NCI-H82 treated with DMSO at 0.1 percent for 48 hours (cell line): ENCODE data around the gene SYNDIG1.

Source experiments
- DNase-seq: peaks from one replicate; lab custom pipeline; 2025; ENCODE audit not compliant: unreplicated experiment; lab: John Stamatoyannopoulos, UW

The SYNDIG1 gene

GRCh38 chr20:24446811-24447210, 22.6 kb upstream of the SYNDIG1 start:
- no peak for DNase-seq

GRCh38 chr20:24448170-24448569, 21.3 kb upstream of the SYNDIG1 start:
- DNase-seq, result no peak

- no peak for DNase-seq
Observed at GRCh38 chr20:24449026-24449720, 20.3 kb upstream of the SYNDIG1 start.

- DNase-seq, result no peak
Observed at GRCh38 chr20:24450177-24450576, 19.3 kb upstream of the SYNDIG1 start.

- no peak for DNase-seq
Observed at GRCh38 chr20:24450624-24451376, 18.6 kb upstream of the SYNDIG1 start.

- no peak for DNase-seq
Observed at GRCh38 chr20:24451428-24451827, 18.0 kb upstream of the SYNDIG1 start.

GRCh38 chr20:24452016-24452415, 17.4 kb upstream of the SYNDIG1 start:
- DNase-seq, result no peak

GRCh38 chr20:24452498-24453127, 16.8 kb upstream of the SYNDIG1 start:
- DNase-seq, result no peak

GRCh38 chr20:24453869-24454268, 15.6 kb upstream of the SYNDIG1 start:
- no peak for DNase-seq

GRCh38 chr20:24455081-24455480, 14.3 kb upstream of the SYNDIG1 start:
- no peak for DNase-seq

- DNase-seq, result no peak
Observed at GRCh38 chr20:24456398-24456781, 13.0 kb upstream of the SYNDIG1 start.

- DNase-seq, result no peak
Observed at GRCh38 chr20:24458436-24458835, 11.0 kb upstream of the SYNDIG1 start.

GRCh38 chr20:24459733-24460132, 9.7 kb upstream of the SYNDIG1 start:
- no peak for DNase-seq

GRCh38 chr20:24460712-24461111, 8.7 kb upstream of the SYNDIG1 start:
- DNase-seq, result no peak

GRCh38 chr20:24461848-24462247, 7.6 kb upstream of the SYNDIG1 start:
- no peak for DNase-seq

- DNase-seq, result no peak
Observed at GRCh38 chr20:24462460-24463010, 6.9 kb upstream of the SYNDIG1 start.

- DNase-seq, result no peak
Observed at GRCh38 chr20:24465159-24465558, 4.3 kb upstream of the SYNDIG1 start.

- DNase-seq, result no peak
Observed at GRCh38 chr20:24465730-24466129, 3.7 kb upstream of the SYNDIG1 start.

GRCh38 chr20:24468401-24469115, 871 bp upstream of the SYNDIG1 start:
- DNase-seq, result no peak

GRCh38 chr20:24469894-24470745, 691 bp downstream of the SYNDIG1 start:
- DNase-seq, result peak; percentile 1
